ENCODE data around the gene INPP4B. TPM values are rescaled to one million over a fixed set of nuclear protein-coding genes. Genes with fewer than 3 reads are reported as not detected.

The INPP4B gene
- total RNA-seq, 2 donors from 2014 or later = 10.0 to 14.1 TPM

DNA sequence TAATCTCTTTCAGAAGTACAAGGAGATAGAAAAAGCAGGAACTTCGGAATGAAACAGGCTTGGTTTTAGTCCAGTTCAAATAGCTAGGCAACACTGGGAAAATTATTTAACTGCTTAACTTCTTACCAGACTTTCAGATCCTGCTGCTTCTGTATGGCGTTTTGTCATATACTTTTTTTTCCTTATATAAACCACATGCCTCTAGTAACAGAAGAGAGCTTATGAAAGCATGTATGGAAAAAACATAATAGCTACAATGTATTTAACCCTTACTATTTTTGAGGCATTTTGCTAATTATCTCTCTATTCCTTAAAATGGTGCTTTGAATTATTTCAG, 439.6 kb downstream of the INPP4B start:
- no peaks in the 10 kb centered on the region for H3K27me3 ChIP-seq
- H3K27ac ChIP-seq = no peak overlapping the region
- intact Hi-C loops (cut with DNase I) = no loop called here
- H3K4me3 ChIP-seq = no peak overlapping the region
- H3K9me3 ChIP-seq = no peaks in the 10 kb centered on the region
- H3K36me3 ChIP-seq = no peaks in the 10 kb centered on the region
- no peak for DNase-seq
- no peak overlapping the region for H3K9ac ChIP-seq (ENCODE audit: low read depth in 2 of 2, low read length in 2 of 2)
- TF ChIP-seq, protein P1, sequence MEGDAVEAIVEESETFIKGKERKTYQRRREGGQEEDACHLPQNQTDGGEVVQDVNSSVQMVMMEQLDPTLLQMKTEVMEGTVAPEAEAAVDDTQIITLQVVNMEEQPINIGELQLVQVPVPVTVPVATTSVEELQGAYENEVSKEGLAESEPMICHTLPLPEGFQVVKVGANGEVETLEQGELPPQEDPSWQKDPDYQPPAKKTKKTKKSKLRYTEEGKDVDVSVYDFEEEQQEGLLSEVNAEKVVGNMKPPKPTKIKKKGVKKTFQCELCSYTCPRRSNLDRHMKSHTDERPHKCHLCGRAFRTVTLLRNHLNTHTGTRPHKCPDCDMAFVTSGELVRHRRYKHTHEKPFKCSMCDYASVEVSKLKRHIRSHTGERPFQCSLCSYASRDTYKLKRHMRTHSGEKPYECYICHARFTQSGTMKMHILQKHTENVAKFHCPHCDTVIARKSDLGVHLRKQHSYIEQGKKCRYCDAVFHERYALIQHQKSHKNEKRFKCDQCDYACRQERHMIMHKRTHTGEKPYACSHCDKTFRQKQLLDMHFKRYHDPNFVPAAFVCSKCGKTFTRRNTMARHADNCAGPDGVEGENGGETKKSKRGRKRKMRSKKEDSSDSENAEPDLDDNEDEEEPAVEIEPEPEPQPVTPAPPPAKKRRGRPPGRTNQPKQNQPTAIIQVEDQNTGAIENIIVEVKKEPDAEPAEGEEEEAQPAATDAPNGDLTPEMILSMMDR (IDR thresholded peaks at IDR 0.05) = no peak
- H3K4me1 ChIP-seq = no peaks in the 10 kb centered on the region

- TF ChIP-seq, protein P1 (IDR thresholded peaks at IDR 0.05) = no peak
- Histone ChIP-seq H3K9me3 (no peaks in the 10 kb centered on the region), H3K27ac (peak overlapping the region; percentile 53), H3K9ac (ENCODE audit: low read depth in 2 of 2, low read length in 2 of 2) (peak overlapping the region in 1 of 2 donors; percentile 3), H3K4me1 (no peaks in the 10 kb centered on the region), H3K4me3 (peak overlapping the region; percentile 34), H3K36me3 (no peaks in the 10 kb centered on the region), H3K27me3 (no peaks in the 10 kb centered on the region)
- DNase-seq = no peak
- intact Hi-C loops (cut with DNase I) = no loop called here
Observed at GRCh38 chr4:142405695-142406498, 440.2 kb downstream of the INPP4B start.

DNA sequence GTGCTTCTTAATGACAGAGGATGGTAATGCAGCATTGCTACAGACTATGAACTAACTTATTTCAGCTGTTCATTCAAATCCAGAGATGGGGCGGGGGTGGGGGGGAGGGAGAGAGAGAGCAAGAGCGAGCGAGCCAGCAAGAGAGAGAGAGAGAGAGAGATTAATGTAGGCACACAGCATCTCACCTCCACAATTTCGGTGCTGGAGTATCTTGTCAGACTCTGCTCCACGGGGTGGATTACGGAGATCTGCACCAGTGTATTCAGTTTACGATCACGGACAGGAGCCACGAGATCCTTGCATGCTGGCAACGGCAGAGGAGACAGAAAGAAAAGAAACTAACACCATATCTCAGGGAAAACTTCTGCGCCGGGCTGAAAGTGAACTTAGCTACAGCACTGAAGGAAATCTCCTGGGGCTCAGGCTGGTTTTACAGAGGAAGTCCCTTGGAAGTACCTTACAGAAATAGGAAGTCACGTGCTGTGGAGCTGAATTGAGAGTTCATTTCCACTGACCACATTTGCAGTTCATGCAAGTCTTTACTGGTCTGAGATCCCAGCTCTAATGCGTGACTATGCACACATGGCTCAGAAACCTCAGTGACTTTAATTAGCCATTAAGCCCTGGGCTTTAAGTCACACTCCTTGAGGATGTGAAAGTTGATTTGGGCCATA, 440.9 kb downstream of the INPP4B start:
- H3K27ac ChIP-seq = peak overlapping the region; percentile 53
- no peaks in the 10 kb centered on the region for H3K9me3 ChIP-seq
- intact Hi-C loops (cut with DNase I) = no loop called here
- H3K27me3 ChIP-seq = no peaks in the 10 kb centered on the region
- peak; percentile 48 for DNase-seq
- H3K36me3 ChIP-seq = no peaks in the 10 kb centered on the region
- peak overlapping the region in 1 of 2 donors; percentile 3 for H3K9ac ChIP-seq (ENCODE audit: low read depth in 2 of 2, low read length in 2 of 2)
- H3K4me1 ChIP-seq = no peaks in the 10 kb centered on the region
- H3K4me3 ChIP-seq = peak overlapping the region; percentile 34
- TF ChIP-seq, protein P1 (IDR thresholded peaks at IDR 0.05) = no peak

DNA sequence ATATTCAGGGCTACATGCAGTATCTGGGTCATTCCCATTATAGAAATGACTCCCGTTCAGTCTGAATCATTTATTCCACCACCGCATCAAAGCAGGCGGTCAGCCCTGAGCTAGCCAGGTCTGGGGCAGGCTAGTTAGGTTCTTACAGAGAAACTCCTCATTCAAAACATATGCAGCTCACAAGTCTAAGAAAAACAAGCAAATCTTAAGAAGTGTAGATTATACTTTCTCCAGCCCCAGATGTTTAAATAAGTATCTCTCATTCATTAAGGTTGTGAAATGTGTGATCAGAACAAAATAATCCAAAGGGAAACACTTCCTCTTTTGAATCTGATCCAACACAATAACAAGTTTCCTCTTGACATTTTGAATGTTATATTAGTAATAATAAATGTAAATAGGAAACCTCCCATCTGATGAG, 441.9 kb downstream of the INPP4B start:
- intact Hi-C loops (cut with DNase I) = no loop called here
- Histone ChIP-seq H3K36me3 (no peaks in the 10 kb centered on the region), H3K9ac (ENCODE audit: low read depth in 2 of 2, low read length in 2 of 2) (no peak overlapping the region), H3K4me1 (no peaks in the 10 kb centered on the region), H3K4me3 (no peak overlapping the region), H3K27me3 (no peaks in the 10 kb centered on the region), H3K9me3 (no peaks in the 10 kb centered on the region), H3K27ac (no peak overlapping the region)
- no peak for DNase-seq
- TF ChIP-seq, protein P1 (IDR thresholded peaks at IDR 0.05) = no peak

DNA sequence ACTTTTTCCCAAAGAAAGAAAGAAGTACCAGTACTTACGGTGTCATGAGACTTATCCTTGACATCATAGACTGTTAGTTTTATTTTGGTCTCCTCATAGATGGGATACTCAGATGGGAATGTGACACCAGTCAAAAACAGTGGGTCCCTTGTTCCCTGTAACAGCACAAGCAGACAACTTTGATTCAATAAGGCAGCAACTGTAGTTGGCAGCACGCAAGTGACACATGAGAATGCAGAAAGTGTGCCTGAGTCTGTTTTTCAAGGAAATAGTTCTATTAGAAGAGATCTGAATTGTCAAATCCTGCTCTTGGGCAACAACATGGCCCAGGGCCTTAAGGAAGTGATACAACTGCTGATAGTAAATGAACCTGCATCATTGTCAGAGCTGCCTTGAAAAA, 443.2 kb downstream of the INPP4B start:
- TF ChIP-seq, protein P1 (IDR thresholded peaks at IDR 0.05) = no peak
- Histone ChIP-seq H3K9ac (ENCODE audit: low read depth in 2 of 2, low read length in 2 of 2) (no peak overlapping the region), H3K9me3 (no peaks in the 10 kb centered on the region), H3K4me3 (no peak overlapping the region), H3K27ac (no peak overlapping the region), H3K36me3 (no peaks in the 10 kb centered on the region), H3K27me3 (no peaks in the 10 kb centered on the region), H3K4me1 (no peaks in the 10 kb centered on the region)
- DNase-seq = no peak
- intact Hi-C loops (cut with DNase I) = no loop called here

Data from colonic mucosa (tissue), 4 donors.